ENCODE data around the gene ZNF687. TPM values are rescaled to one million over a fixed set of nuclear protein-coding genes. Genes with fewer than 3 reads are reported as not detected.
A peak's percentile ranks its signal among the peaks of the same experiment; 100 is the strongest.
"Not testable (repeated sequence)": the region's sequence is repeated elsewhere in the genome, so short reads cannot be mapped to it uniquely, and the experiment has no call there.

The ZNF687 gene
- 10 to 100 TPM in 9 of 10 donors, 1 to 10 TPM in 1; 9.3 to 12.6 (median 11.6) TPM for polyA plus RNA-seq (ENCODE audit: insufficient read length in 10 of 10)
- long read RNA-seq, donor 1, partial matches to known transcripts, result 11 of 12 reads
- long read RNA-seq, donor 1, other reads (novel, unspliced or antisense), result 0 of 12 reads
- long read RNA-seq, donor 2, partial matches to known transcripts, result 9 of 11 reads
- long read RNA-seq, donor 2, other reads (novel, unspliced or antisense), result 0 of 11 reads
- long read RNA-seq, donor 3, result 0 reads
- long read RNA-seq, donor 4, partial matches to known transcripts, result 7 of 7 reads
- long read RNA-seq, donor 4, other reads (novel, unspliced or antisense), result 0 of 7 reads
- long read RNA-seq, donor 5, partial matches to known transcripts, result 19 of 22 reads
- long read RNA-seq, donor 5, other reads (novel, unspliced or antisense), result 0 of 22 reads
- long read RNA-seq, donor 6, full-length matches to known transcripts, result 2 of 14 reads
- long read RNA-seq, donor 6, partial matches to known transcripts, result 12 of 14 reads
- long read RNA-seq, donor 6, other reads (novel, unspliced or antisense), result 0 of 14 reads
- long read RNA-seq, donor 7, full-length matches to known transcripts, result 4 of 44 reads
- long read RNA-seq, donor 7, partial matches to known transcripts, result 35 of 44 reads
- long read RNA-seq, donor 7, other reads (novel, unspliced or antisense), result 5 of 44 reads
- long read RNA-seq, donor 8, partial matches to known transcripts, result 12 of 14 reads
- long read RNA-seq, donor 8, other reads (novel, unspliced or antisense), result 0 of 14 reads
- long read RNA-seq, donor 9, partial matches to known transcripts, result 0 of 2 reads
- long read RNA-seq, donor 9, other reads (novel, unspliced or antisense), result 0 of 2 reads

- DNase-seq, result peak; percentile 100
These were observed at the start of gene ZNF687 for GRCh38 chr1:151281969-151282882. Gene ZNF687, plus strand, starts transcription at chr1:151282299. Its CDS starts 3,993 bp downstream, at chr1:151286292.

- DNase-seq, result no peak
These were observed 46.9 kb upstream of the ZNF687 start for GRCh38 chr1:151235235-151235634.

- no peak for DNase-seq
These were observed 44.2 kb upstream of the ZNF687 start for GRCh38 chr1:151237678-151238466.

GRCh38 chr1:151238467-151238739 lies 43.7 kb upstream of the ZNF687 start:
- DNase-seq, result peak in 2 of 3 donors; percentile 21 to 67

GRCh38 chr1:151242442-151242841 lies 39.7 kb upstream of the ZNF687 start:
- DNase-seq, result no peak

GRCh38 chr1:151243683-151244216 lies 38.3 kb upstream of the ZNF687 start:
- no peak for DNase-seq

- DNase-seq, result no peak
These were observed 35.3 kb upstream of the ZNF687 start for GRCh38 chr1:151246786-151247185.

GRCh38 chr1:151251656-151252470 lies 30.2 kb upstream of the ZNF687 start:
- DNase-seq, result peak; percentile 58 to 82 (median 64)

- peak; percentile 97 to 99 (median 98) for DNase-seq
These were observed 27.6 kb upstream of the ZNF687 start, which contains the start of gene PSMD4 for GRCh38 chr1:151254217-151255213. Gene PSMD4, plus strand, starts transcription at chr1:151254734. Its CDS starts 49 bp downstream, at chr1:151254783.

- DNase-seq, result peak in 1 of 3 donors; percentile 14
These were observed 26.7 kb upstream of the ZNF687 start for GRCh38 chr1:151255381-151255780.

GRCh38 chr1:151259351-151259750 lies 22.7 kb upstream of the ZNF687 start:
- no peak for DNase-seq

- DNase-seq, result no peak
These were observed 16.5 kb upstream of the ZNF687 start for GRCh38 chr1:151265446-151266236.

- DNase-seq, result no peak
These were observed 15.8 kb upstream of the ZNF687 start for GRCh38 chr1:151266315-151266714.

- no peak for DNase-seq
These were observed 15.3 kb upstream of the ZNF687 start for GRCh38 chr1:151266821-151267220.

- no peak for DNase-seq
These were observed 14.3 kb upstream of the ZNF687 start for GRCh38 chr1:151267760-151268159.

- no peak for DNase-seq
These were observed 8.1 kb upstream of the ZNF687 start for GRCh38 chr1:151273924-151274466.

GRCh38 chr1:151275341-151275740 lies 6.8 kb upstream of the ZNF687 start:
- not testable (repeated sequence) for DNase-seq

Measured in muscle of back (tissue), 13 donors.